Ammon's horn (tissue), 1 donor: Measurements from ENCODE around the gene FBXL7.

Experiments used
- DNase-seq: peaks from one replicate; pipeline ENCODE4 v3.0.0-alpha.2; 2016; ENCODE audit warnings: low spot score

The FBXL7 gene

DNA sequence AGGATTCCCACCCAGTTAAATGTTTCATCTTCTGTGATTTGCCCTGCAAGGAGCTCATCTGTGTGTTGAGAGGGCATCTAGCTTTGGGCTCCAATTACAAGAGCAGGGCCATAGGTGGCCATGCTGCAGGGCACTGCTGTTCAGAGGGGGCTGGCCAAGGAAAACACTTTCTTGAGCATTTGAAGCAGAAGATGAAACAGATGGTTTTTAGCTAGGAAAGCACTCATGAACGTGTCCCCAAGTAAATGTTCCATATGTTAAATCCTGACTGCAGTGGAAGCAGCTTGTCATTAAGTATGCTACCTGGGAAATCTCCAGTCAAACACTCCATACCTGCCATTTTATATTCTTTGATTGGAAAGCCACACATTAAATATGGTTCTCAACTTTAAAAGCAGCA is 176.6 kb downstream of the FBXL7 start:
- no peak for DNase-seq

DNA sequence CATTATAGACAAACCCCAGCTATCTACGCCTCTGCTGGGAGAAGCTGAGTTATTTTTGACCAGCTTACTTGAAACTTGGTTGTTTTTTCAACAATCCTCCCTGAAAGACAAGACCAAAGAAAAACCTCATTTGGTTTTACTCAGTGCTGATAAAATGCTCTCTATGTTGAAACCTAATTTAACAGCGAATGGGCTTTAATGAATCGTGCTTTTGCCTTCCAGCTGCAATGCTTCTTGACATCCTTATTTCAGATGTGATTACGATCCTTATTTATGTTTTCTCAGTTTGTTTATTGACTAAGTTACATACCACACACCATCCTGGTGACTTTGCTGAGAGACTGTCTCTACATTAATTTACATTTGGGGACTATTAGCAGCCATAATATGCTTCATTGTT is 179.2 kb downstream of the FBXL7 start:
- DNase-seq: no peak

DNA sequence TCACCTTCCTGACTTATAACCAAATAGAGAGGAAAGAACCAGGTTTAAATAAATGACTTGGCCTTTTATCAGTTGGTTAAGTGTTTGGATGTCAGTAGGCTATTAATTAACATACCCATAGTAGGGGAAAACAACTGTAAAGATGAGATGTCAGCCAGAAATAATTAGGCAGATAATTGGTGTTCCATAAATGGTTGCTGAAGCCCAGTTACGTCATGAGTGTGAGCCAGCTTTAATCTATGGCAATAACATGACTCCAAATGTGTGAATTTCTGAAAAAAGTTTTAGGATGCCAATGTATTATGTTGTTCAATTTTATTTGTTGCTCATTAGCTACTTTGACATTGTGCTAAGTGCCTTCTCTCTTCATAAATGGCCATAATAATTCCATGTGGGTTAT is 180.5 kb downstream of the FBXL7 start:
- no peak for DNase-seq

DNA sequence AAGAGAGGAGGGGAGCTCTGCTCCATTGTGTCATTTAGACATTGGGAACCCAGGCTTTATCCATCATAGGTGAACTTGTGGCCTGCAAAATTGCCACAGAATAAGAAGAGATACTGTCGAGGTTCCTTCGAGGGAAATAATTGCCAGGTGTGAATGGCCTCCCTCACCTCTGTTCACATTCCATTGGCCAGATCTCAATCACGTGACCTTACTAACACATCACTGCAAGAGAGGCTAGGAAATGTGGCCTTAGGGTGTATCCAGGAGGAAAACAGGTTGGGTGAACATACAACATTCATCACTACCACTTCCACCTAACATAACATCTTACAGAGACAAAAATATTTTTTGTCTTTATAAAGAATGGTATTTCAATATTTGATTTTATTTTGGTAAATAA is 182.1 kb downstream of the FBXL7 start:
- DNase-seq: no peak

DNA sequence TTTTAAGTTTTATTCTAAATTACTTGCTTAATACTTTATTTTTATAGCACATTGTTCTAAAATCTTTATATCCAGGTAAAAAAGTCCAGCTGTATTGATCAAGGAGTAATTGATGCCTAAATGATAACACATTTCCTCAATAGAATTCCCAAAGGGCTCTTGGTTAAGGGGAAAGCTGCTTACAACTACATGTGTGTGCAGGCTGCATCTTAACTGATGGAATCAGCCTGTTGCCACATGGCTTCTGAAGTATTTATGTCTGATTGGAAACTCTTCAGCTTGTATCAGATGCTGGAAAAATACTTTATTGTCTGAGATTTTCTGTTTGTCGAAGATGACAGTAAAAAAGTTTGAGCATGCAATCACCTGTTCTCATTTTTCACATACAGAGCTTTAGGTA is 182.6 kb downstream of the FBXL7 start:
- no peak for DNase-seq

DNA sequence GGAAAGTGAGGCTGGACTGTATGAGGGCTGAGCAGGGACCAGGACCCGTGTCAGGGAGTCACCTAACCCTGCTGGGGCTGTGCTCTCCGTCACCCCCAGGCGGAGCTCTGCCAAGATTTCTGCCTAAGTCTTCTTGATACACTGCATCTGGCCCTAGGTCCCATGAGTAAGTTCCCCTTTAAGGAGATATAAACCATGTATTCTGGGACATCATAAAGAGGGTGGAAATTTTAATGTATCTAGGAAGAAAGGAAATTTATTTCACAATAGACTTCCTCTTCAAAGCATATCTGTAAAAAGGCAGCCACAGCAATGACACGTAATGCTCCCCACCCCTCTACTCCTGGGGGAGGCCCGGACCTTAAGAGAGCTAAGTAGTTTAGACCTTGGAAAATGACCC is 183.4 kb downstream of the FBXL7 start:
- no peak for DNase-seq

DNA sequence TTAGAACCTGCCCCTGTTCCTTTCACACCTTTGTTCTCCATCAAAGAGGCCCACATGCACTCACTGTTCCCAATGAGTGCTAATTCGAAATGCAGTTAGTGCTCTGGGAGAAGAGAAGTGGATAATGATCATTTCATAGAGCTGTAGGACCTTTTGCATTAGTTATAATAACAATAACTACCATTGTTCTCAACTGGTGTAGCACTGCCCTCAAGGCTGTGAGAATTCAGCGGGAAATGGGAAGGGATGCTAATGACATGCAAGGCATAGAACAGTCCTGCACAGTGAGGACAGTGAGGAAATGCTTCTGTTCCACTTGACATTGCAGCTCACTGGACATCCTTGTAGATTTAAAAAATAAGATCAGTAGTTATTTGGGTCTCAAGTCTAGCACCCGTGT is 187.4 kb downstream of the FBXL7 start:
- peak; percentile 49 for DNase-seq

DNA sequence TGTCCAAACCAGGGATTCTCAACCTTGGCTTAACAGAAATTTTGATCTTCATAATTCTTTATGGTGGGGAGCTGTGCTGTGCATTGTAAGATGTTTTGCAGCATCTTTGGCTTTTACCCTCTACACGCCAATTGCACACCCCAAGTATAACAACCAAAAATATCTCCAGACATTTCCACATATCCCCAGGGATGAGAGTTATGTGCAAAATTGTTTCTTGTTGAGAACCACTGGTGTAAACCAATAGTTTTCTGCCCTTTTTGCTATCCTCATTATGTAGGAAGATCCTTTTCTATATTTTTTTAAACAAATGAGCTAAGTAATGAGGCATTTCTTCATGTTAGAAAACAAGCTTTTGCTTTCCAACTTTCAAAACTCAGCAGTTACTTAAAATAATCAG is 189.9 kb downstream of the FBXL7 start:
- no peak for DNase-seq

DNA sequence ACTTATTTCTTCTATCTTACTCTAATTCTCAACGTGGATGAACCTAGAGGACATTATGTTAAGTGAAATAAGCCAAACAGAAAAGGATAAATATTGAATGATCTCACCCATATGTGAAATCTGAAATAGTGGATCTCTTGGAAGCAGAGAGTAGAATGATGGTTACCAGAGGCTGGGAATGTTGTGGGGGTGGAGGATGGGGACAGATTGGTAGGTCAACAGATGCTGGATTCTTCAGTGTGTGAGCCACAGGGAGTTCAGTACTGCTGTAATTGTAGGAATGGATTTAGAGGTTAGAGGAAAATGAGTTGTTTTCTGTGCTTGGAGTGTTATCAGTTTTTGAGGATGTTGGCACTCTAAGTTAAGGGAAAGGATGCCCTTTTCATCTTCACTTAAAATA is 190.6 kb downstream of the FBXL7 start:
- DNase-seq: peak; percentile 16

DNA sequence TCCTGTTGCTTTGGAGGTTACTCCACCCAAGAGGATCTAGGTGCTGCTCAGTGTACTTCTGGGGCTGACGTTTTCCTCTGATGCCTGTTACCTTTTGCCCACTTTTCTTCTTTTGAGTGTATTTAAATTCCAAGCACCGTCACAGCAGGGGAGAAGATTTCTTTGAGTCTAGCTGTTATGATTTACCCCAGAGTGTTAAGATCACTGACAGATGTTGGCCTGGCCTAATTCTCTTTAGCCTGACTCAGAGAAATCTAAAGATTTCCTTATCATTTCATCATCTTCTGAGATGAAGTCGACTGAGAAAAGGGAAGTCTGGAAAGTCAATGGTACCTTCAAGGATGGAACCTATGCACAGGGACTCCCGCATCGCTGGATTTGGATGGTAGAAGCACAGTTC is 191.5 kb downstream of the FBXL7 start:
- no peak for DNase-seq

DNA sequence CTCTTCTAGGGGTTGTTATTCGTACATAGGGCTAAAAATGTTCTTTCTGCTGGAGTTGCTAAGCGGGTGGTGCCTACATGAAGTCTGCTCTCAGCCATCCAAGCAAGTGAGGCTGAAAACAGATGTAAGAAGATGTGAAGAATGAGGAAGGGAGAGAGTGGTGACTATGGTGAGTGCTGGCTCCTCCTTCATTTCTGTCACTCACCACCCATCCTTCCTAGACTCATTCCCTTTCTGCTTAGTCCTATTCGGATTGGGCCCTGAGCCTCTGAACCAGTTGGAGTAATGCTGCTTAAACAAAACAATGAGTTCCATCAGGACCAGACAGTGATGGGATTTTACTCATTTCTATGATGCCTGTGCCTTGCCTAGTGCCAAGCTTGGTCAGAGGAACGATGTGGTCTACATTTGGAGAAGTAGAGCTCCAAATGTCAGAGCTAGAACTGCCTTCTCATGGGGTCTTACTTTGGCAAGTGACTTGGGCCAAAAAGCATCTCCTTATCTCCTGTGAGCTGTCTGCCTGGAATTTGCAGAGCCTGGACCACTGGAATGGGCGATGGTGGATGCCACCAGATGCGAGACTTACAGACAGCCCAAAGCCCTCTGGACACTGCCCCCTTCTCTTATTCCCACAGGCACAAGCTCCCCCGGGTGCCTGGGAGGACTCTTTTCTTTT is 192.9 kb downstream of the FBXL7 start:
- DNase-seq: no peak

DNA sequence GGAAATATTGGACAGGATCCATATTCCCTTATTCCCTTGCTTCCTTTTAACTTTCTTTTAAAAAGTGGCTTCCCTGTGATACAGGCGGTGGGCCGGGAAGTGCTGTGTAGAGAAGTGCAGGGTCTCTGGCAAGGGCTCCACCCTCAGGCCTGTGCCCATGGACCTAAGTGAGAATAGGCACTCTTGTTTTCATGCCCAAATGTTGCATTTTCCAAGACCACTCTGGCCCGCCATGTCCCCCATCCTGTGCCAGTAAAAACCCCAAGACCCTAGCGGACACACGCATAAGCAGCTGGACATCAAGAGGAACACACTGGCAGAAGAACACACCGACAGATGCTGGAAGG is 193.4 kb downstream of the FBXL7 start:
- DNase-seq: no peak

DNA sequence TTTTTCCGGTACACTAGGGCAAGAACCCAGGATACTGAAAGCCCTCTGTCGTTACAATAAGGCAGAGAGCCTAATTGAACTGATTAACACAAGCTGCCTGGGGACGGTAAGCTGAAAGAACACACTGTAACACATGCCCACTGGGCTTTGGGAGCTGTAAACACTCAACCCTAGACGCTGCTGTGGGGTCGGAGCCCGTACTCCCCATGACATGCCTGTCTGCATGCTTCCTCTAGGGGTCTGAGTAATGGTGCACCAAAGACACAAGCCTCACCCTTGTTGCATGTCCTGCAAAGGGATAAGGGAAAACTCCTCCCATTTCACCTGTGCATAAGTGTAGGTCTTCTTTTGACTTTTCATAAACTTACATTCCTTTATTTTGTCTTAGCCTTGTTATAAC is 194.0 kb downstream of the FBXL7 start:
- DNase-seq: no peak

DNA sequence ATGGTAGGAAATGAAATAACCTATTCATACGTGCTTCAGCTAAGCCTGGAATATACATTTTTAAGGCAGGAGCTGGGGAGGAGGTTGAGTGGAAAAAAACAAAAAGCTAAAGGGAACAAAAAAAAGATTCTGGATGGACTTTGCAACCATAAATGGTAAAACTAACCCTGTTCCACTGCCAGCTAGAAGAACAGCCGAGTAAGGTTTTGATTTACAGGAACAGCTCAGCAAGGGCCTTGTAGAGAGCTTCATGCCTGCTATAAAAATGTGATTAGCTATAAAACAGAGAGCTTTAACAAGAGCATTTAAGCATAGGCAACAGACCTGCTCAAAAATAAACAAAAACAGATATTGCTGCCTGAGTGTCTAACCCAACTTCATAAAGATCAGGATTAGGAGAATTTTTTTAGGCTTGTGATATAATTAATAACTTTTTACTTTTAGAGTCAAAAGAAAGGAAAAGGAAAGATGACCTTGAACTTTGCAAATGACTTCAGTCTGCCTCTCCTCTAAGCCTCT is 194.8 kb downstream of the FBXL7 start:
- DNase-seq: no peak

DNA sequence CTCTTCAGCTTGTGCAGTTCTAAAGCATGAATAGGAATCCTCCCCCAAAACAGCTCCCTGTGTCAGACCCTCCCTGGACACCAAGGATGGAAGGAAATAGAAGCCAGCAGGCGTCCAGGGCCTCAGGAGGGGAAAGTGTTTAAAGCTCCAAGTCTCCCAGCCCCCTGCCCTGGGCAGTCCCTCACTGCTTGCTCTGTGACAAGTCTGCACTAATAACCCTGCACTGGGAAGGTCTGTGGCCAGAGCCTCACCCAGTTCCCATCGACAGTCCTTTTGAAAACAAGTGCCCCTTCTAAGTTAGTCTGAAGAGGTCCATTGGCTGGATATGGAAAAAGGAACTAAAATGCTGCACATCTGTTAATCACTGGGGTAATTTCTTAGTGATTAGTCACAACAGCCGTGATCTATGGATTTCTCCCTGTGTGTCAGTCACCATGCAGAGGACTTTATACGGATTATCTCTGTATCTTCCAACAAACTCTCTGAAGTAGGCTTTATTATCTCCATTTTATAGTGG is 195.3 kb downstream of the FBXL7 start:
- no peak for DNase-seq

DNA sequence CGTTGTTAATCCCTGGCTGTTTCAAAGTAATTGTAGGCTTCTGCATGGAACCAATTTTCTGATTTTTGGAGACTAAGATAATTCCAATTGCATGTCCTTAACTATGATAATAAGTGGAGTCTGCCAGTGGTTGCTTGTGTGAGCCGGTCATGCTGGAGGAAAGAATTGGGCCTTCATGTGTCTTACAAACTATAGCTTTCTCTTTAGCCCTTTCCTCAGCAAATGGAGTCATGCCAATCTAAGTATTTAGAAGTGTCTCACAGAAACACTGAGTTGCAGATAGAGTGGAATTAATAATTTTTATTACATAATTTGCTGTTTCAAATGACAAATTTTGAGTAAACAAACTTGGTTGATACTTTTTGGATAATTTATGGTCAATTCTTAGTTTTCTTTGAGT is 200.4 kb downstream of the FBXL7 start:
- DNase-seq: no peak

DNA sequence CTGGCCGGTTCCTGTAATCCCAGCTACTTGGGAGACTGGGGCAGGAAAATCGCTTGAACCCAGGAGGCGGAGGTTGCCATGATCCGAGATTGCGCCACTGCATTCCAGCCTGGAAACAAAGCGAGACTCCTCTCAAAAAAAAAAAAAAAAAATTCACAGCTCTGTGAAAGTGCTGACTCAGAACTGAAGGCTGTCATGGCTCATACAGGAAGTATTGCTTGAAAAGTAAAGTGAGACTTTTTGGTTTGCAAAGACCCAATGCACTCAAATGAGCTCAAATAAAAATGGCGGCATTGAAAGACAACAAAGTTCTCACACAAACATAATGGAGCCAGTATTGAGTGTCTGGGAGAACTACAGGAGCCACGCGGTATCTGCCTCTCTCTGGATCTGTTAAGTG is 202.1 kb downstream of the FBXL7 start:
- DNase-seq: no peak

DNA sequence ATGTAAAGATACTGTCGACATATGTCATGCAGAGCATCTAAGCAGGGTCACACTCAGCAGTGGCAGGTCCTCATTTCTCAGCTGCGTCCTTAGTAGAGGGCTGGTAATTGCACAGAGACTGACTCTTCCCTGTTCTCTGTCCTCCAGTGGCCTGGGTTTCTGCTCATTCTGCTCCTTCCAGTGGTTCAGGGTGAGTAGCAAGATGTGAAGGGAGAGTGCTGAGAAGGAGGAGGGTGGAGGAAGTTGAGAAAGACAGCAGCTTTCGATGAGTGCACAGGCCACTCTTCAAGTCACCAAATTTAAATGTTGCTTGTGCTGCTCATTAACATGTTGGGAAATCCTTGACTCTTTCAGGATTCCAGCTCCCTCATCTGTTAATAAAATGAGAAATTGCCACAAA is 203.9 kb downstream of the FBXL7 start:
- no peak for DNase-seq

DNA sequence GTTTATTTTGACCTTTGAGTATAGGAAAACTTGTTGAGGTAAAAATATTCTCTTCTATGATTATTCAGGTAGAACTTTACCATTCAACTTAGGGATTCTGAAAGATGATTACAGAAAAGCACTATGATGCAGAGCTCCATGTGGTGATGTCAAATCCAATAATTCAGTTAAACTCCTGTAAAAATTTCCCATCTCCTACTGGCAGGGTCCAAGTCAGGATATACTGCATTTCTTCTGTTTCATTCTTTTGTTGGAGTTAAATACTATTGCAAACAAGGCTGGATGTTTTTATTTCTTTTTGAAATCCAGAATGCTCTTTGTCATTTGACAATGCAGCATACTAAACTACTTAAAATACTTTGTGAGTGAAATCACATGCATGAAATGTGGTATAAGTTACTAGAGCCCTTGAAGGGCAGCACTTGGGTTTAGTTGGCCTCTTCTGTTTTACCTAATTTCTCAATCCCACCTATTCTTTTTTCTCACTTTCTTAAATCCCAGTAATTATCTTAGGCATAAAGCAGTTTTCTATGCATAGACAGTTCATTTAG is 204.5 kb downstream of the FBXL7 start:
- no peak for DNase-seq

DNA sequence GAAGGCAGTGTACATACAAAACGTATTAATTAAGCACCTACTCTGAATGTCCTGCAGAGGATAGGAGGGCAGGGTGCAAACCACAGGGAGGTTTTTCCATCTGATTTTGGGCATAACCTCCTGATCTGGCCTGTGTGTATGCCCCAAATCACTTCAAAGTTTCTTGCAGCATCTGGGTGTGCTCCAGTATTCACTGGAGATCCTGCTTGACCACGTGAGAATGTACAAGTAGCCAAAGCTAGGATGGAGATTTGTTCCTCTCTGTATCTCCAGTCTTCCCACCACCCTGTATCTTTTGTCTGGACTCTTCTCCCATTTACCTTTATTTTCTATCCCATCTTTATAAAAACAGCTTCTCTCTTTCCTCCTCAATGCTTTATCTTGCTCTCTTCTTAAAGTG is 207.7 kb downstream of the FBXL7 start:
- no peak for DNase-seq

DNA sequence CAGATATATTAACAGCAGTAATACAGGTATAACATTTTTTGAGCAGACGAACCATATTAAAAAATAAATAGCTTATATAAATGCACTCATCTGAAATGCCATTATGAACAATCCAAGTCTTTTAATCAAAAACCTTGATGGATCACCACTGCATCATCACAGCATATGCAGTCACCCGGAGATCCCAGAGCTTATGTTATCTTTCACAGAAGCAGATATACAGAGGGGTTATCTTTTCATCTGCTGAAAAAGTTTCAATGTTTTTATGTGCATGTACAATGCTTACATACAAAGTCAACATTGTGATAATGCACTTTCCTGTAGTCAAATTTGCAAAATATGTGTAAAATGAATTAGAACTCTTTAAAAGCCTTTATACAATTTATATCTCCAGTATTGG is 211.9 kb downstream of the FBXL7 start:
- DNase-seq: no peak

DNA sequence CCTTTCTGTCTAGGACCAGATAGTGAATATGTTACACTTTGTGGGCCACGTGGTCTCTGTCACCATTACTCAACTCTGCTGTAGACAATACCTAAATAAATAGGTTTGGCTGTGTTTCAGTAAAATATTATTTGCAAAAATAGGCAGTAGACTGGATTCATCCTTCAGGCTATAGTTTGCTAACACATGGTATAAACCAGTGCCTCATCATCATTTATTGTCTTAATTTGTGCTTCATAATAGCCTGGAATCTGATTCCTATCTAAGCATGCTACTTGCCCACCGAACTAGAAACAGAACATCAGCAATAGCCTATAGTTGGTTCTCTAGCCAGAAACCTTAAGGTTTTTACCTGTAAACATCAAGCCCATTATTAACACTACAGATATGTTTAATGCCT is 215.6 kb downstream of the FBXL7 start:
- no peak for DNase-seq

DNA sequence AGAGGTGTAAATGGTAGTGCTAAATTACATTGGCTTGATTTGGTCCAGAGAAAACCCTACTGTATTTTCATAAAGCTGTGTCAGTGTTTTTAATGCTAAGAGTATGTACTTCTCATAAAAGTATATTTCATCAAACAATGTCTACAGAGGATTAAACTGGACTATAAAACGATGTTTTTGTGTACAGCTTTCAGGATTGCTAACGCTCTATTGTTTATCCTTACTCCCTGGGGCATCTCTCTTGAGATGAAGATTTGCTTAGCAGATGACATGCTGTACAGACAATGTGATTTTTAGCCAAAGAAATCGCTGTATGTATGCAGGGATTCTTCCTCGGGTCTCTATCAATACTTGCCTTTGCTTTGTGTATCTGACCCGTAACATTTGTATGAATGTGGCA is 216.0 kb downstream of the FBXL7 start:
- DNase-seq: no peak

DNA sequence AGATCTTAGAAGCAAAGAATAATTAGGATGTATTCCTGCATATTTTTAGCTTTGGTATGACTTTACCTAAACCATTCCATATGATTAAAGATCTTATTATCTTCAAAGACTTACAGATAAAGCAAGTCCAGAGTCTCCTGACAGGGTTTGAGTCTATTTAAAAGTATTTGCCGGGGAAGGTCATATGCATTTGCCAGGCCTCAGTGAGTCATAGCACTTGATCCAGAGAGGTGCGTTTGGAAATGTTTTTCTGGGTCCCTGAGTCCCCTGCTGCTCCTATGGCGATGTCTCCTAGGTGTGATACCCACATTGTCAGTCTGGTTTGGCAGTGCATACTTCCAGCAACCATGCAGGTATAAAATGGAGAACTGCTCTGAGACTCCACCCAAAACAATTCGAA is 217.0 kb downstream of the FBXL7 start:
- no peak for DNase-seq
